ENCODE results near the gene CELF6. TPM values are rescaled to one million over a fixed set of nuclear protein-coding genes. Genes with fewer than 3 reads are reported as not detected.

The CELF6 gene
- total RNA-seq, 4 donors from 2014 or later, result 1.2 to 4.6 (median 2.5) TPM

- Histone ChIP-seq H3K27ac (replicated peaks in 1 of 4) (no peak overlapping the region), H3K9me3 (no peaks in the 10 kb centered on the region), H3K27me3 (no peaks in the 10 kb centered on the region), H3K4me1 (no peaks in the 10 kb centered on the region), H3K36me3 (peaks cover 38 to 95% (median 88%) of the 10 kb centered on the region in 4 donors), H3K4me3 (no peak overlapping the region)
- WGBS, result 100% methylated on average over 1 of the region's 1 CpG
- intact Hi-C loops (cut with DNase I), result no loop called here
- TF ChIP-seq EP300 (IDR thresholded peaks at IDR 0.05) (no peak), CTCF (IDR thresholded peaks at IDR 0.05) (no peak), POLR2AphosphoS5 (IDR thresholded peaks at IDR 0.05) (no peak), POLR2A (IDR thresholded peaks at IDR 0.05; ENCODE audit: low read depth) (no peak)
- no peak for DNase-seq (ENCODE audit: extremely low spot score)
Observed at GRCh38 chr15:72248514-72248913, 71.4 kb downstream of the CELF6 start.

DNA sequence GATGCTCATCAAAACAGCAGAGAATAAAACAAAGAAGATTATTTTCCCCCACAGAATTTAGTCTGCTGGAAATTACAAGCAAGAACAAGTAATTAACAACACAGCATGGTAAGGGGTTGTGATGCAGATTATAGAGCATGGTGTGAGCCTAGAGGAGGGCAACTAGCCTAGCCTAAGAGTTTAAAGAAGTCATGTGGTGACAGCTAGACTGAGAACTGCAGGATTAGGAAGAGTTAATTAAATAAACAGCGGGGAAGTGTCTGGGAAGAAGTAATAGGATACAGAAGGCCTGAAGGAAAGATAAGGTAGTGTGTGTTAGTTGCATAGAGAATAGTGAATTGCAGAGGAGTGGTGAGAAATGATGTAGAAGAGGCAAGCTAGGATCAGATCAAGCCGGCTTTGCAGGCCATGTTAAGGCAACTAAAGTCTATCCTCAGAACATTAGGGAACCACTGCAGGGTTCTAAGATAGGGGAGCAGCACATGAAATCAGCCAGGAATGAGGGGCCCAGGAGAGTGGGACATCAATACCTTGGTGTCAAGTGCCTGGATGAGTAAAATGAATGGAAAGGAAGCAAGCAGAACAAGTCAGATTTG lies 77.1 kb downstream of the CELF6 start:
- 55% methylated on average over 2 of the region's 2 CpGs for WGBS
- H3K36me3 ChIP-seq, result peaks cover 20 to 87% (median 80%) of the 10 kb centered on the region in 4 donors

GRCh38 chr15:72239652-72240051 lies 80.3 kb downstream of the CELF6 start:
- TF ChIP-seq POLR2AphosphoS5 (IDR thresholded peaks at IDR 0.05) (no peak), CTCF (IDR thresholded peaks at IDR 0.05) (no peak), POLR2A (IDR thresholded peaks at IDR 0.05; ENCODE audit: low read depth) (no peak), EP300 (IDR thresholded peaks at IDR 0.05) (no peak)
- intact Hi-C loops (cut with DNase I), result no loop called here
- Histone ChIP-seq H3K4me1 (peaks cover 5 to 15% (median 7%) of the 10 kb centered on the region in 4 donors), H3K27me3 (no peaks in the 10 kb centered on the region), H3K36me3 (peaks cover 20 to 61% (median 58%) of the 10 kb centered on the region in 4 donors), H3K27ac (replicated peaks in 1 of 4) (no peak overlapping the region), H3K9me3 (no peaks in the 10 kb centered on the region), H3K4me3 (no peak overlapping the region)
- DNase-seq (ENCODE audit: extremely low spot score), result no peak

More for the DNA sequence above, 77.1 kb downstream of the CELF6 start:
- intact Hi-C loops (cut with DNase I), result no loop called here
- Histone ChIP-seq H3K4me1 (peaks cover 0 to 2% (median 0%) of the 10 kb centered on the region in 4 donors), H3K27me3 (no peaks in the 10 kb centered on the region), H3K27ac (replicated peaks in 1 of 4) (no peak overlapping the region), H3K4me3 (no peak overlapping the region), H3K9me3 (no peaks in the 10 kb centered on the region)
- TF ChIP-seq POLR2A (IDR thresholded peaks at IDR 0.05; ENCODE audit: low read depth) (no peak), CTCF (IDR thresholded peaks at IDR 0.05) (no peak), POLR2AphosphoS5 (IDR thresholded peaks at IDR 0.05) (no peak), EP300 (IDR thresholded peaks at IDR 0.05) (no peak)
- DNase-seq (ENCODE audit: extremely low spot score), result no peak

GRCh38 chr15:72238586-72238985 lies 81.4 kb downstream of the CELF6 start:
- no peak overlapping the region for H3K27ac ChIP-seq (replicated peaks in 1 of 4)
- no peaks in the 10 kb centered on the region for H3K27me3 ChIP-seq
- H3K36me3 ChIP-seq, result peaks cover 20 to 51% (median 48%) of the 10 kb centered on the region in 4 donors
- no peaks in the 10 kb centered on the region for H3K9me3 ChIP-seq
- H3K4me1 ChIP-seq, result peaks cover 5 to 15% (median 7%) of the 10 kb centered on the region in 4 donors
- no peak overlapping the region for H3K4me3 ChIP-seq
- no peak for DNase-seq (ENCODE audit: extremely low spot score)
- intact Hi-C loops (cut with DNase I), result no loop called here
- TF ChIP-seq CTCF (IDR thresholded peaks at IDR 0.05), result no peak
- TF ChIP-seq POLR2AphosphoS5 (IDR thresholded peaks at IDR 0.05), result no peak
- no peak for TF ChIP-seq EP300 (IDR thresholded peaks at IDR 0.05)
- 97% methylated on average over 3 of the region's 3 CpGs for WGBS

DNA sequence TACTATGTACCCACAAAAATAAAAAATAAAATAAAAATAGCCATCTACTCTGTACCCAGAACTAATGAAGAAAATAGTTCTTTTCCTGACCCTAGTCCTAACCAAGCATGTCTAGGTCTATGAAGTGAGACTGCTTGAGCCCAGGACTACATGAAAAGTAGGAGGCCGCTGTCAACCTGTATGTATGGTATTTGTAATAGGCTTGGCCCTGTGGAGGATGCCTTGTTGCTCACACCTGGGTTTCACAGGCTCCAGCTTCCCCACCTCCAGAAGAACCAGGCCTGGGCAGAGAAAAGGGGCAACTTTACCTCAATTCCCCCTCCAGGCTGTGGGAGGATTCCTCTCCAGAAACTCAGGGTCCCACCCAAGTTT lies 82.1 kb downstream of the CELF6 start:
- Histone ChIP-seq H3K4me3 (no peak overlapping the region), H3K9me3 (no peaks in the 10 kb centered on the region), H3K27me3 (no peaks in the 10 kb centered on the region), H3K4me1 (peaks cover 5 to 18% (median 9%) of the 10 kb centered on the region in 4 donors), H3K27ac (replicated peaks in 1 of 4) (peak overlapping the region; percentile 19 to 55 (median 50)), H3K36me3 (peaks cover 20 to 43% (median 41%) of the 10 kb centered on the region in 4 donors)
- 93% methylated on average over 1 of the region's 1 CpG for WGBS
- intact Hi-C loops (cut with DNase I), result no loop called here
- TF ChIP-seq EP300 (IDR thresholded peaks at IDR 0.05), result no peak
- TF ChIP-seq CTCF (IDR thresholded peaks at IDR 0.05), result no peak
- TF ChIP-seq POLR2A (IDR thresholded peaks at IDR 0.05; ENCODE audit: low read depth), result no peak
- TF ChIP-seq POLR2AphosphoS5 (IDR thresholded peaks at IDR 0.05), result no peak
- no peak for DNase-seq (ENCODE audit: extremely low spot score)
